Lower lobe of right lung (tissue), 2 donors: ENCODE measurements around the gene KRTAP10-9. TPM values are rescaled to one million over a fixed set of nuclear protein-coding genes. Genes with fewer than 3 reads are reported as not detected.
A peak's percentile ranks its signal among the peaks of the same experiment; 100 is the strongest.
"Not testable (repeated sequence)": the region's sequence is repeated elsewhere in the genome, so short reads cannot be mapped to it uniquely, and the experiment has no call there.

Experiments
- ATAC-seq, 2 donors: fragments of 200-7000 bp; cut with Tn5 transposase; one replicate each; pipeline ENCODE4 v1.9.1; 2020 to 2022; ENCODE audit warnings: mild to moderate bottlenecking in 2 of 2, moderate library complexity in 2 of 2
- DNase-seq: peaks from one replicate; pipeline ENCODE4 v3.0.0-alpha.2; 2020
- H3K27ac ChIP-seq: fragments of 200-600 bp; one replicate; pipeline ENCODE4 v1.8.0; 2022
- H3K27me3 ChIP-seq: fragments of 200-600 bp; one replicate; pipeline ENCODE4 v1.8.0; 2022; ENCODE audit warnings: low read depth
- H3K36me3 ChIP-seq: fragments of 200-600 bp; one replicate; pipeline ENCODE4 v1.8.0; 2022; ENCODE audit warnings: mild to moderate bottlenecking
- H3K4me1 ChIP-seq: fragments of 200-600 bp; one replicate; pipeline ENCODE4 v1.8.0; 2022
- H3K4me3 ChIP-seq: fragments of 200-600 bp; one replicate; pipeline ENCODE4 v1.8.0; 2022; ENCODE audit warnings: mild to moderate bottlenecking
- H3K9me3 ChIP-seq: fragments of 200-600 bp; one replicate; pipeline ENCODE4 v1.8.0; 2022
- intact Hi-C: fragments of 100-400 bp; cut with DNase I; formaldehyde crosslinking; loops from one replicate; pipeline ENCODE4 v1.11.0; 2022
- total RNA-seq: library from RNA; stranded (reverse); fragmentation: NEBNext Ultra II Directional; extraction: Animal tissue kit (Norgen Biotek cat#: 25700); gene quantifications from one replicate; pipeline ENCODE4 v1.2.1, GENCODE V29; 2021
- TF ChIP-seq, protein P1 (sequence below): fragments of 200-600 bp; IDR thresholded peaks from one replicate; pipeline ENCODE4 v1.8.0; 2022; ENCODE audit warnings: antibody characterized with exemption, mild to moderate bottlenecking
- donor health status: DM: no; HTN: yes; CAD: no; lungs with severe emphysema.

The KRTAP10-9 gene
- total RNA-seq, 1 donor from 2014 or later = not detected

GRCh38 chr21:44658913-44659595 is 32.2 kb downstream of the KRTAP10-9 start:
- intact Hi-C loops = no loop called here

GRCh38 chr21:44661567-44661966 is 34.7 kb downstream of the KRTAP10-9 start:
- H3K36me3 ChIP-seq, ATAC-seq, intact Hi-C loops, DNase-seq, H3K4me3 ChIP-seq, H3K4me1 ChIP-seq, H3K9me3 ChIP-seq, H3K27ac ChIP-seq: not testable (repeated sequence)
- H3K27me3 ChIP-seq = peaks cover 24% of the 10 kb centered on the region

More at GRCh38 chr21:44658913-44659595, 32.2 kb downstream of the KRTAP10-9 start:
- DNase-seq (no peak), ATAC-seq (peak; percentile 47 to 69)
- Histone ChIP-seq H3K27me3 (peaks cover 25% of the 10 kb centered on the region), H3K4me3 (no peak overlapping the region), H3K27ac (no peak overlapping the region), H3K9me3 (no peaks in the 10 kb centered on the region), H3K36me3 (no peaks in the 10 kb centered on the region), H3K4me1 (no peaks in the 10 kb centered on the region)
- TF ChIP-seq, protein P1, sequence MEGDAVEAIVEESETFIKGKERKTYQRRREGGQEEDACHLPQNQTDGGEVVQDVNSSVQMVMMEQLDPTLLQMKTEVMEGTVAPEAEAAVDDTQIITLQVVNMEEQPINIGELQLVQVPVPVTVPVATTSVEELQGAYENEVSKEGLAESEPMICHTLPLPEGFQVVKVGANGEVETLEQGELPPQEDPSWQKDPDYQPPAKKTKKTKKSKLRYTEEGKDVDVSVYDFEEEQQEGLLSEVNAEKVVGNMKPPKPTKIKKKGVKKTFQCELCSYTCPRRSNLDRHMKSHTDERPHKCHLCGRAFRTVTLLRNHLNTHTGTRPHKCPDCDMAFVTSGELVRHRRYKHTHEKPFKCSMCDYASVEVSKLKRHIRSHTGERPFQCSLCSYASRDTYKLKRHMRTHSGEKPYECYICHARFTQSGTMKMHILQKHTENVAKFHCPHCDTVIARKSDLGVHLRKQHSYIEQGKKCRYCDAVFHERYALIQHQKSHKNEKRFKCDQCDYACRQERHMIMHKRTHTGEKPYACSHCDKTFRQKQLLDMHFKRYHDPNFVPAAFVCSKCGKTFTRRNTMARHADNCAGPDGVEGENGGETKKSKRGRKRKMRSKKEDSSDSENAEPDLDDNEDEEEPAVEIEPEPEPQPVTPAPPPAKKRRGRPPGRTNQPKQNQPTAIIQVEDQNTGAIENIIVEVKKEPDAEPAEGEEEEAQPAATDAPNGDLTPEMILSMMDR = no peak

DNA sequence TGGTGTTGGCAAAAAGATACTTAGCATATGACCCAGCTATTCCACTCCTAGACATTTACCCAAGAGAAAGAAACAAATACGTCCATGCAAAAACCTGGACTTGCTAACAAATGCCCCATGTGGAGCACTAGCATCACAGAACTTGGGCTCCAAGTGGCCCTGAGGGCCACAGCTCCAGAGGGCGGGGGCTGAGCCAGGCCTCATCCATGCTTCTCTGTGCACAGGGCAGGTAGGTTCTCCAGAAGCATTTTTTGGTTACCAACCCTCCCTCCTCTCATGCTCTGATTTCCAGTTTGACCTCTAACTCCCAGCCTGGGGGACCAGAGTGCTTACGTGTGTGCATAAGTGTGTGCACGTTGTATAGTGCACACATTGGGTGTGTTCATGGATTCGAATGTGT is 37.8 kb downstream of the KRTAP10-9 start:
- H3K27me3 ChIP-seq = no peaks in the 10 kb centered on the region
- TF ChIP-seq, protein P1 = no peak

DNA sequence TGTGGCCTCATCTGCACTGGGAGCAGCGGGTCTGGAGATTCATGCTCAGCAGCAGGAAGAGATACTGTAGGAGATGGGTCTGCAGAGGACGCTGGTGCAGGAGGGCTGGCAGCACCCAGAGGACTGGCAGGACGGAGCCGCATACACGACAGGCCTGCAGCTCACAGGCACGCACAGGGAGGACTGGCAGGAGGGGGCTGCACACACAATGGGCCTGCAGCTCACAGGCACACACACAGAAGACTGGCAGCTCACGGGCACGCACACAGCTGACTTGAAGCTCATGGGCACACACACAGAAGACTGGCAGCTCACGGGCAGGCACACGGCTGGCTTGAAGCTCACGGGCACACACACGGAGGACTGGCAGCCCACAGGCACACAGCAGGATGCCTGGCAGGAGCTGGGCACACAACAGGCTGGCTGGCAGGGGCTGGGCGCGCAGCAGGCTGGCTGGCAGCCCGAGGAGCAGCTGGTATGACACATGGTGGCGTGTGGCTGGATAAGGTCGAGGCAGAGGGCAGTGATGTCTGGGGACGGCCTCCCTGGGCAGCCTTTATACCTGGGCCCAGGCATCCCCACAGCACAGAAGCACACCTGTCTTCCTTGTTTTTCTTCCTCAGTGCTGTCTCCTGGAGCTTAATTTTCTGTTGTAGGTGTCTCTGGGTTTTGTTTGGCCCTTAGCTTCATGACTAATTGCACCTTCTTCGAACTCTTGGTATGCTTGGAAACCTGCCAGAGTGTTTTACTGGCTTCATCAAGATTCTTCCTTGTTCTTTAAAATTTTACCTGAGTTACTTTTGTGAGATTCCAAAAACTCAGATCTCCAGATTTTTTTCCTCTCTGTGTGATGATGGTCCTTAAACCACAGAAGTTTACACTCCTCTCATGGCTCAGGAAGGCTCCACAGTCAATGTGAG is 39.8 kb downstream of the KRTAP10-9 start, which contains the start of gene KRTAP12-2:
Gene KRTAP12-2, minus strand, starts transcription at position 527 of the 920 bp plus-strand sequence. Its CDS starts 41 bp downstream, at position 486.
- DNase-seq (no peak), ATAC-seq (no peak)
- TF ChIP-seq, protein P1 = no peak
- intact Hi-C loops = no loop called here
- H3K27ac ChIP-seq = no peak within 1 kb of the TSS
- no peaks in the 10 kb centered on the region for H3K9me3 ChIP-seq
- no peaks in the 10 kb centered on the region for H3K36me3 ChIP-seq
- H3K4me3 ChIP-seq = no peak within 1 kb of the TSS
- no peaks in the 10 kb centered on the region for H3K4me1 ChIP-seq
- no peaks in the 10 kb centered on the region for H3K27me3 ChIP-seq

More for the DNA sequence above, 37.8 kb downstream of the KRTAP10-9 start:
- Histone ChIP-seq H3K4me1 (no peaks in the 10 kb centered on the region), H3K36me3 (no peaks in the 10 kb centered on the region), H3K27ac (no peak overlapping the region), H3K9me3 (no peaks in the 10 kb centered on the region), H3K4me3 (no peak overlapping the region)
- no peak for DNase-seq
- intact Hi-C loops = no loop called here
- ATAC-seq = no peak

GRCh38 chr21:44667612-44668011 is 40.7 kb downstream of the KRTAP10-9 start:
- no peak for DNase-seq

More at GRCh38 chr21:44667612-44668011, 40.7 kb downstream of the KRTAP10-9 start:
- Histone ChIP-seq H3K36me3 (no peaks in the 10 kb centered on the region), H3K27ac (no peak overlapping the region), H3K4me1 (no peaks in the 10 kb centered on the region), H3K4me3 (no peak overlapping the region), H3K27me3 (no peaks in the 10 kb centered on the region), H3K9me3 (peaks cover 5% of the 10 kb centered on the region)
- TF ChIP-seq, protein P1 = no peak
- intact Hi-C loops = no loop called here
- ATAC-seq = no peak
